ENCODE results near the gene TLE4. TPM values are rescaled to one million over a fixed set of nuclear protein-coding genes. Genes with fewer than 3 reads are reported as not detected.
"Not testable (repeated sequence)": the region's sequence is repeated elsewhere in the genome, so short reads cannot be mapped to it uniquely, and the experiment has no call there.

The TLE4 gene
- total RNA-seq, 1 donor from 2014 or later: 17.4 TPM

DNA sequence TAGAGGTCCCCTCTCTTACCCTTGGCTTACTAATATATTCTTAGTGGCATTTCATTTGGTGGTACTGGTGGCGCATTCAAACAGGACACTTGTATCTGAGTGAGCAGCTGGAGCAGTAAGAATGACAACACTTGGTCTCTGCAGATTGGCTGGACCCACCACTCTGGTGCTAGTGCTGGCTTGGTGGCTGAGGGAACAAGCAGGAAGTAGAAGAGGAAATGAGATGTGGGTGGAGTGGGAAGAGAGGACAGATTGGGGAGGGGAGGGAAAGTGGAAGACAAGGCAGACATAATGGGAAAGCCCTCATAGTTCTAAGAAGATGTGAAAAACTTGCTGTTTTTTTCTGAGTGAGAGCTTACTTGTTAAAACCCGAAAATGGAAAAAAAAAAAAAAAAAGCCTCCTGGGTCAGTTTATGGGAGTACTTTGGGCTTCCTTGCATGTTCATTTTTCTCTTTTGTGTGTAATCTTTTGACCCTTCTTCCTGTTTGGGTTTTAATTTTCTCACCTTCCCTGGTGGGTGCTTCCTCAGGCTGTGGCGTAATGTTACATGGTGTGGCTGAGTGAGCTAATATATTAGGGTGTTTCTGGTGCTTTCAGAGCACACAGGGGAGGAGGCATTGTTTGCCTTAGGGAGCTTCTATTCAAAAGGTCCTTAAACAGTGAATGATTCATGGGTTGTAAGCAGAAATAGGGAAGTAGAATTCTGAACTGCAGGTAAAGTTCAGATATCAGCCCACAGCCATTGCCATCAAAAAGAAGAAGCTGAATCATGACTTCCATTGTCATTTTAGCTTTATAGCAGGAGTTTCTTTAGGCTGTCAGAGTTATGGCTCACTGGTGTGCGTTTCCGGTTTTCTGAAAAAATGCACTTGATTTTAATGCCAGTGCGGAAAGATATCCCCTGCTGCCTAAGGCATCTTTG is 52.3 kb downstream of the TLE4 start:
- DNase-seq (ENCODE audit: low spot score): peak; percentile 77

GRCh38 chr9:79629721-79630120 is 58.0 kb downstream of the TLE4 start:
- intact Hi-C loops (cut with DNase I): no loop called here
- DNase-seq (ENCODE audit: low spot score): no peak

More for the DNA sequence above, 52.3 kb downstream of the TLE4 start:
- intact Hi-C loops (cut with DNase I): loop anchor here (5.0 kb wide), 1 partner anchor 52 kb away; the partner anchor contains the start of gene TLE4

DNA sequence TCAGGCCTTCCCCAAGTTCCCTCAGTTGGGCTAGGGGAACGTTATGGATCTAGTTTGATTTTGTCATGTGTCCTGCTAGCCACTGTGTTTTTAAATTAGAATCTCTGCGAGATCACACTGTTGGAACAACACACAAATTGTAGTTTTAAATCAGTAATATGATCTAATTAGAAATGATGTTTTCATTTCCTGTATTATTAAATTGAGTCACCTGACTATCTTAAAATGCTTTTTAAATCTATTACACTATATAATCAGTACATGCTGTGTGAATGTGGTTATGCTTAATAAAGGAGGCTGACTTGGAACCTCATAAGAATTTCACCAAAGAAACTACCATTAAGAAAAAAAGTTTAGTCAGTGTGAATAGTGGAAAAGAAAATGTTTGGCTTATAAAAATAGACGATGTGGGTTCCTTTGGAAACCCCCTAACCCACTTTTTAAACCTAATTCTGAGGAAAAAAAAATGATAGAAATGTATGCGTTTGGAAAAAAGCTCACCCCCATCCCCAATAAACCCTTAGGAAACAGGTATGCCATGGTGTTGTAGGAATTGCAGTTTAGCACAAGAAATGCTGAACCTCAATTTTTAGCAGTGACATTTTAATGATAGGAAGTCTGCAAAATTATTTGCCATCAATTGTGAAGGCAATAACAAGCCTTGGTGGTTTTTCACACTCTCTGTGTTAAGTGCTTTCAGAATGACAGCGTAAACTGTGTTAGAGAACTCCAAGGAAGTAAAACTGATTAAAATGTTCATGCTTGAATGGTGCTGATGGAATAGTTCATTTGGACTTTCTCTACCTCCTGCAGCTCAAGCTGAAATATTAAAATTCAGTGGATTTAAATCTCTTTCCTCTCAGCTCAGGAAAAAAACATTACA is 59.0 kb downstream of the TLE4 start:
- intact Hi-C loops (cut with DNase I): no loop called here
- no peak for DNase-seq (ENCODE audit: low spot score)

- DNase-seq (ENCODE audit: low spot score): no peak
- intact Hi-C loops (cut with DNase I): no loop called here
Measured at GRCh38 chr9:79632060-79632459, 60.3 kb downstream of the TLE4 start.

DNA sequence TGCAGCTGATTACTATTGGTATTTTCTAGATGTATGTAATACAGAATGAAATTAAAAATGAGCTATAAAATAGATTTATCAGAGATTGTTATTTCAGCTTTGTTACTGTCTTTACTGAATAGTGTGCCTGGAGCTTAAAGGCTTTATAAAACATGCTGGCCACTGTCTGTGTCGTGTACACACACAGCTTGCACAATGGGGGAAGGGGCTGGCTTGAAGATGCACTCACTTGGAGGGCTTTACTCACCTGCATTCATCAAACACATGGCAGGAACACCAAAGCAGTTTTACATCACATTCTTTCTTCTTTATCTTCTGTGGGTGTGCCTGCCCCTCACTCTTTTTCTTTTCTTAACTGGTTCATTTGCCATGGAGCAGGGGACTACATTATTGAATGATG is 60.9 kb downstream of the TLE4 start:
- intact Hi-C loops (cut with DNase I): no loop called here
- no peak for DNase-seq (ENCODE audit: low spot score)

DNA sequence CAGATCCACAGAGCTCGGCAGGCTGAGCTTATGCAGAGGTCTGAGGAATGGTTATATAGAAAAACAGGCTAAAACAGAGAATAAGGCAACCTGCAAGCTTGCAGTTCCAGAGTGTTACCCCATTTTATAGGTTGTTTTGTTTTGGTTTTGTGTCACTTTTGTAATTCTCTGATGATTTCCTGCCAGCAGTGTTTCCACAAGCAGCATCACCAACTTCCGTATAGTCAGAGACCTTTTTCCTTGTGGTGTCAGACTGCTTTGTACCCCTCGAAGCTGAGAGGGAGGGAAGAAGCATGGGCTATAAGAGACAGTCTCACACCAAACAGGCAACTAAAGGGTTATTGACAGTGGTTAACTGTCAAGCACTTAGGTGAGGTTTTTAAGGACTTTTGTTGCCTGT is 61.8 kb downstream of the TLE4 start:
- no peak for DNase-seq (ENCODE audit: low spot score)
- intact Hi-C loops (cut with DNase I): no loop called here

DNA sequence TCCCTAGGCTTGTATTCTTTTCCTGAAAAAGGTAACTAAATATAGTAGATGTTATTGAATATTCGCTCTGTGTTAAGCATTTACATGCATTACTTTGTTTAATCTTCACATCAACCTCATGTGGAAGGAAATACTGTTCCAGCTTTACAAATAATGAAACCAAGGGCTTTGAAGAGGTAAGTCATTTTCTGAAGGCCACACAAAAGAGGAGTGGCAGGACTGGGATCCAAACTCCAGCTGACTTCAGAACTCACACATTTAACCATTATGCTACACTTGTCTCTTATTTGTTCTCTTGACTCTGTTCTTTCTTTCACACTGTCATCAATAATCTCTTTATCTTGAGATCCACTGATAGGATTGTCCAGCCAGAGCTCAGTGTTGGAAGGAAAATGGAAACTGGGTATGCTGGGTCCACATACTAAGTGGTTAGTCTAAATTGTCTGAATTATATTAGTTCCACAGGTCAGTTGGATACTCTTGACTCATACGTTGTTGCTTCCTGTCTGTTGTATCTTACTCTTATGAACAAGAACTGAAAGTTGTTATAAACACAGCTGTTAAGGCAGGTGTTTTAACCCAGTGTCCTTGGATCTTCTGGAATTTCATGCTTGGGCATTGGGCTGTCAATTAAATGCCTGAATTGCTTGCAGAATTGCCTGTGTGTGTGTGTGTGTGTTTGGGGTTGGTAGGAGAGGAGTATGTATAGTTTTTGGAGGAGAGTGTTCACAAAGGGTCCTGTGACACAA is 65.6 kb downstream of the TLE4 start:
- intact Hi-C loops (cut with DNase I): no loop called here

GRCh38 chr9:79638806-79639205 is 67.0 kb downstream of the TLE4 start:
- intact Hi-C loops (cut with DNase I): no loop called here

More for the DNA sequence above, 65.6 kb downstream of the TLE4 start:
- no peak for DNase-seq (ENCODE audit: low spot score)

GRCh38 chr9:79639354-79639753 is 67.6 kb downstream of the TLE4 start:
- intact Hi-C loops (cut with DNase I): no loop called here
- DNase-seq (ENCODE audit: low spot score): no peak

More at GRCh38 chr9:79638806-79639205, 67.0 kb downstream of the TLE4 start:
- no peak for DNase-seq (ENCODE audit: low spot score)

- DNase-seq (ENCODE audit: low spot score); intact Hi-C loops (cut with DNase I): not testable (repeated sequence)
Measured at GRCh38 chr9:79640067-79640466, 68.3 kb downstream of the TLE4 start.

DNA sequence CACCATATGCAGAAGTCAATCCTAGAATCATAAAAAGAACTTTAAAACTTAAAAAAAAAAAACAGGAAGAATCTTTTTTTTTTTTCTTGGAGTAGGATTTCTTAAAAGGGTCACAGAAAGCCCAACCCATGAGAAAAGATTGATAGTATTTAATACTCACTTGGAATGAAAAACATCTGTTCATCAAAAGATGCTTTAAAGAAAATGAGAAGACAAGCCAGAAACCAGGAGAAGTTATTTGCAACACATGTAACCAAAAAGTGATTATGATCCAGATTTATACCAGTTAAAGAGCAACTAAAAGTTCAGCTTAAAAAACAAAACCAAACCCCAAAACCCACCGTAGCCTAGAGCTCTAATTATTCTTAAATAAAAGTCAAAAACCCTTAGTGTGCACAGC is 69.3 kb downstream of the TLE4 start:
- intact Hi-C loops (cut with DNase I): no loop called here
- DNase-seq (ENCODE audit: low spot score): no peak

GRCh38 chr9:79642671-79643070 is 70.9 kb downstream of the TLE4 start:
- DNase-seq (ENCODE audit: low spot score): no peak
- intact Hi-C loops (cut with DNase I): no loop called here

GRCh38 chr9:79644048-79644447 is 72.3 kb downstream of the TLE4 start:
- no peak for DNase-seq (ENCODE audit: low spot score)
- intact Hi-C loops (cut with DNase I): no loop called here

- no peak for DNase-seq (ENCODE audit: low spot score)
- intact Hi-C loops (cut with DNase I): no loop called here
Measured at GRCh38 chr9:79644601-79645000, 72.8 kb downstream of the TLE4 start.

GRCh38 chr9:79645110-79645509 is 73.3 kb downstream of the TLE4 start:
- no peak for DNase-seq (ENCODE audit: low spot score)
- intact Hi-C loops (cut with DNase I): no loop called here

- DNase-seq (ENCODE audit: low spot score): no peak
- intact Hi-C loops (cut with DNase I): no loop called here
Measured at GRCh38 chr9:79646096-79646495, 74.3 kb downstream of the TLE4 start.

- intact Hi-C loops (cut with DNase I): no loop called here
- DNase-seq (ENCODE audit: low spot score): no peak
Measured at GRCh38 chr9:79651251-79651795, 79.6 kb downstream of the TLE4 start.

DNA sequence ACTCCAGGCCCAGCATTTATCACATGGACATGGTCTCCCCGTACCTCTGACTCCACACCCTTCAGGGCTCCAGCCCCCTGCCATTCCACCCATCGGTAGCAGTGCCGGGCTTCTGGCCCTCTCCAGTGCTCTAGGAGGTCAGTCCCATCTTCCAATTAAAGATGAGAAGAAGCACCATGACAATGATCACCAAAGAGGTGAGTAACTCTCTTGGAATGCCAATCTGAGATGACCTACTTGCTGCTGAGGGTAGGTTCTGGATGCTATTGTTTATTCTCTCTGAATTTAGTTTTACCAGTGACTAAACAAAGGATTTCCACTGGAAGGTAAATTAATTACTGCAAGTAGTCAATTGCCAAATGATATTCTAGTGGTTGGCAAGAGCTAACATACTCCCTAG is 80.8 kb downstream of the TLE4 start:
- intact Hi-C loops (cut with DNase I): no loop called here
- no peak for DNase-seq (ENCODE audit: low spot score)

- intact Hi-C loops (cut with DNase I); DNase-seq (ENCODE audit: low spot score): not testable (repeated sequence)
Measured at GRCh38 chr9:79654591-79655382, 83.0 kb downstream of the TLE4 start.
